Embryonic facial prominence (tissue), 1 donor: ENCODE results near the gene TANC2.
"Not testable (repeated sequence)": the region's sequence is repeated elsewhere in the genome, so short reads cannot be mapped to it uniquely, and the experiment has no call there.

Experiments used
- DNase-seq: peaks from one replicate; pipeline ENCODE4 v3.0.0-alpha.2; 2016; ENCODE audit errors: extremely low spot score

The TANC2 gene

GRCh38 chr17:62964506-62964905, 1.5 kb upstream of the TANC2 start:
- no peak for DNase-seq

- DNase-seq, result no peak
Measured at GRCh38 chr17:62965174-62965685, 805 bp upstream of the TANC2 start.

DNA sequence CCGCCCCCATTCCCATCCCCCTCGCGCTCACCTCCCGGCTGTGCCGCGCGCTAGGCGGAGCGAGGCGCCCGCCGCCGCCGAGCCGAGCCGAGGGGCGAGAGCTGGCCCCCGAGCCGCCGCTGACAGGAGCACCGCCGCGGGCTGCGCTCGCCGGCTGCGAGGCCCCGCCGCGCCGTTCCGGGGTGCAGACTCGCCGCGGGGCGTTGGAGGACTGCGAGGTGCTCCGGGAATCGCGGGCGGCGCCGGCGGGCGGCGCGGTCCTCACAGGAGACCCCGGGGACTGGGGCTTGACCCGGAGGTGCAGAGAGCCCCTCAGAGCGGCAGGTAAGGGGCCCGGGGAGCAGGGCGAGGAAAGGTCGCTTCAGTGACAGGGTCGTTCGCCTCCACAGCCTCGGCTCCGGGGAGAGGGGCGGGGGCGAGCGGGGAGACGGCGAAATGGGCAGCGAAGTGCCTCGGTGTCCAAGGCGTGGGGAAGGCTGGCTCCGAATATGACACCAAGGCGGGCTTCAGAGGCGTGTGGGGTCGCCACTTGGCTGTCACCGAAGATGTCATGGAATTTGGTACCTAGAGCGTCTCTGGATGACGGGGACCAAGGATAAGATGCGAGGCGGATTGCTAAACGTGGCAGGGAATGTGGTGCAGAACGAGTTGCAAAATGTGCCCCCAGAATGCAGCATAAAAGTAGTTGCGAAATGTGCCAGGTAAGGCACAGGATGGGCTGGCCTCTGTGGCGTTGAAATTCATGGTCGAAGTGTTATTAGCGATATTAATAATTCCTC, 580 bp downstream of the TANC2 start:
- no peak for DNase-seq

DNA sequence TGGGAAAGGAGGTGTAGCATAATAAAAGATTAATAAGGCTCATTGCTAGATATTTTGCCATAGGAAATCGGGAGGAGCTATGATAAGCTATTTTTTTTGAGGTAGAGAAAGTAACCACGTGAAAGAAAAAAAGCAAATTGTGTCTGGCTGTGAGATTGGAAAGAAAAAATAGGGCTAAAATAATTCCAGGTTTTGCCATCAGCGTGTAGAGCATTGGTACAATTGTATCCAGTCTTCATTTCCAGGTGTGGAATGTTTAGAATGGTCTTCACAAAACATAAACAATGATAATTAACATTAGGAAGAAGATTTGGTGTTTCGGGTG, 1.1 kb downstream of the TANC2 start:
- no peak for DNase-seq

GRCh38 chr17:62968445-62968923, 2.4 kb downstream of the TANC2 start:
- DNase-seq, result peak; percentile 84

DNA sequence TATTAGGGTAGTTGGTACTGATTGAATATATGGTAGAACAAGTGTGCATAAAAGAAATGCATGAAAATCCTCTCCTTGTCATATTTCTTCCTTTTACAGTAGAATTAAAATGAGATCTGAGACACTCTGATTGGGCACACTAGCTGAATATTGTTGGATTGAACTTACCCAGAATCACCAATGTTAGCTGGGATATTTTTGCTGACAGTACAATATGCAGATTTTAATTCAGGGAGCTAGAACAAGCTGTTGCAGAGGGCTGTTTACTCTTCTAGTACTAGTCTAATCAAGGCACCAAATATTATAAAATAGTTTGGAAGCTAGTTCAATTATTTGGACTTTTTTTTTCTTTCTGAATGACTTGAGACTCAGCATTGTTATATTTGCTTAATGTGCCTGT, 4.6 kb downstream of the TANC2 start:
- DNase-seq, result no peak

DNA sequence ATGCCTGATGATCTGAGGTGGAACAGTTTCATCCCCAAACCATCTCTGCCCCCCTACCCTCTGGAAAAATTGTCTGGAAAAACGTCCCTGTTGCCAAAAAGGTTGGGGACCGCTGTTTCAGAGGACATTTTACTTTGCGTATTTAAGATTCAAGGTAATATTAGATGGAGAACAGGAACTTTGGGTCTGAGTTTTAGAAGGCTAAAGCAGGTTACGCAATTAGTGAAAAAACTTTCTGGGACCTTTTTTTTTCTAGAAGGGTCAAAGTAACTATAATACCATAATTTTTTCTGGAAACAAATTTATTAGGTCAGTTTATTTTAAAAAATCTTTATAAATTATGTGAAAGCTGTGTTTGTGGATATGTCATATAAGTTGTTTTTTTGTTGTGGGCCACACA, 5.8 kb downstream of the TANC2 start:
- DNase-seq, result no peak

- DNase-seq, result no peak
Measured at GRCh38 chr17:62974788-62975187, 8.8 kb downstream of the TANC2 start.

GRCh38 chr17:62975206-62975605, 9.2 kb downstream of the TANC2 start:
- DNase-seq, result no peak

DNA sequence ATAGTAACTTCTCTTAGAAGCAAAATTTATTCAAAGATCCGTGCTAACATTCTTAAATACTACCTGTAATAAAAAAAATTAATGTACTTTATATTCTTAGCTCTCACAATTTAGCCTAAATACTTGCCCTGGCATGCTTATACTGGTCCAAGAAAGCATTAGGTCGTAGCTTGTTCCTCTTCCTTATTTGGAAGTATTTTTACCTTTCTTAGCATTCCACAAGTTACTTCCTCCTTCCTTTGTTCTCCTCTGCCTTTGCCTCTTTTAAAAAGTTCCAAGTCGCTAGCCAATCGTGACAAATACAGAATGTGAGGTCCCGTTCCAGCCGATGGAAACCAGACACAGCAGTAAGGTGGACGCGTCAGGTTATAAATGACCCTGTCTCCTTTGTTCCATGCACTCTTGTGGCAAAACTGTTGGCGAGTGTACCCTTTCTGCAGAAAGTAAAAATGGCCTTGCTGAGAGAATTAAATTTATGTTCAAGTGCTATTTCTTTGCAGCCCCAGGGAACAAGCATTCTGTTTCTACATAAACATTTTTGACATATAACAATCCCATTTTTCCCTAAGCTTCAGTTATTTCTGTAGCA, 10.7 kb downstream of the TANC2 start:
- DNase-seq, result not testable (repeated sequence)

DNA sequence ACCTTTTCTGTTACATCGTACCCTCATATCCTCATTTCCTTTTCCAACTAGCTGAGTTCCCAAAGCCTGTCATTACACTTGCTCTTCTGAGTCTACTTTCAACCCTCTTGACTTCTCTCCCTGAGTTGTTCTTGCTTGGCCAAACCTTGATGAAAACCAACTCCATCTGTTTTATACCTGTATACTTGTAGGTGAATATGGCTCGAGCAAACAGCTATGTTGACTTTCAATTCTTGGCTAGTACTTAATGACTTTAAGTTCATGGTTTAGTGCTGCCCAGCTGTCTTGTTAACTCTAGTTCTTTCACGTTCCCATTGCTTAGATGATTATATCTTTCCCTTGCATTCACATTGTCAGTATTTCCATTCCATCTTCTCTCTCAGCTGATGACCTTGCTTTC, 14.8 kb downstream of the TANC2 start:
- no peak for DNase-seq

GRCh38 chr17:62981933-62982332, 15.9 kb downstream of the TANC2 start:
- no peak for DNase-seq

DNA sequence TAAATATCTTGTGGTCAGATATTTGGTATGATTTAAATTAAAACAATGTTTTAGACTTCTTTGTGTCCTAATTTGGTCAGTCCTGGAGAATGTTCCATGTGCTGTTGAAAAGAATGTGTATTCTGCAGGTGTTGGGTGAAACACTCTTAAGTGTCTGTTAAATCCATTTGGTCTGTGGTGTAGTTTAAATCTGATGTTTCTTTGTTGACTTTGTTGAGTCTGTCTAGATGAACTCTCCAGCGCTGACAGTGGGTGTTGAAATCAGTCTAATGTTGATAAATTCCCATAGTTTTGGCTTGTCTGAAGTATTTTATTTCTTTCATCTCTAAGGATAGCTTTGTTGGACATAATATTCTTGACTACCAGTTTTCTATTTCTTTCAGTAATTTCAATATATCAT, 18.8 kb downstream of the TANC2 start:
- no peak for DNase-seq

DNA sequence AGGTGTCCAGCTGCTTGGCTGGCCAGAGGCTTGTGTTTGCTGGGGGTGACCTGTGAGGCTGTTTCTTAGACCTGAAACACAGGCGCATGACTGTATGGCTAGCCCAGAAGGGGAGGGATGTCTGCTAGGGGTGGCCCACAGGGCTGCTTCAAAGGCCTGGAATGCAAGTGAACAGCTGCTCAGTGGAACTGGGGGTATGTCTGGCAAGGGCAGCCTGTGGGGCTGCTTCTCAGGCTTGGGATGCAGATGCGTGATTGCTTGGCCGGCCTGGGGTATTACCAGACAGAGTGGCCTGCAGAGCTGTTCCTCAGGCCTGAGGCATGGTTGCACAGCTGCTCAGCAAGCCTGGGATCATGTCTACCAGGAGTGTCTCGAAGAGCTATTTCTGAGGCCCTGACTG, 20.5 kb downstream of the TANC2 start:
- DNase-seq, result no peak

DNA sequence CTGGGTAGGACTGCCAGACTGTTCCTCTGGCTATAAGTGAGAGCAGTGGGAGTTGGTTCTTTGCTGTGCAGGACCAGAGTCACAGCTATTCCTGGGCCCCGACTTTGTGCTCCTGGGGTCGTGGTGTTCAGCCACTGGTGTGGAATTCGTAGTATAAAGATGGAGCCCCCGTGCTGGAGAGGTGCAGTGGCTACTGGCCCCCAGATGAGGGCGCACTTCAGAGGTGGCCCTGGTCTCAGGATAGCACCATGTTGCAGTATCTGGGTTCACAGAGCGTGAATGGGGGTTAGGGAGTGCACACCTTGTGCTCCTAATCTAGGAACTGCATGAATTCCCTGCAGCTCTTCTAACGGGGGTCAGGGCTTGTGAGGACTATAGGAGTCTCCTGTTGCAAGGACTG, 21.1 kb downstream of the TANC2 start:
- no peak for DNase-seq

- no peak for DNase-seq
Measured at GRCh38 chr17:62989501-62989900, 23.5 kb downstream of the TANC2 start.

- no peak for DNase-seq
Measured at GRCh38 chr17:62994931-62995330, 28.9 kb downstream of the TANC2 start.

DNA sequence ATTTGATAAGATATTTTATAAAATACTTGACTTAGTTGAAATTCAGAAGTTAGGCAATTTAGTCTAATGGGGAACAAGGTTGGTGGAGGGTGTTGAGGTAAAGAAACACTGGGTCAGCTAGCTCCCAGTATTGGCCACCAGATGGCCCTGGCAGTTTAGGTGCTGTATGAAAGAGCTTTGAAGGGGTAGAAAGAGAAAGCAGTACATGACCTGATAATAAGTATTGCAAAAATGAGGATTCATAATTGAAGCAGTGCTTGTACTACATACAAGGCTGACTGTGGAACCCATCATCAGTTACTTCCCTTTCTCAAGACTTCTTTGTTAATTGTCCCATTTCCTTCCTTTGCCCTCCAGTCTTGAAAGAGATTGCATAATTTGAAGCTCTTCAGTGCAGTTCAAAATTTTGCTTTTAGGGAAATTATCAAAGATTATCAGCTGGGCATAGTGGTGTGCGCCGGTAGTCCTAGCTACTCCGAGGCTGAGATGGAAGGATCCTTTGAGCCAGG, 29.4 kb downstream of the TANC2 start:
- DNase-seq, result no peak

GRCh38 chr17:62996221-62996620, 30.2 kb downstream of the TANC2 start:
- DNase-seq, result no peak

DNA sequence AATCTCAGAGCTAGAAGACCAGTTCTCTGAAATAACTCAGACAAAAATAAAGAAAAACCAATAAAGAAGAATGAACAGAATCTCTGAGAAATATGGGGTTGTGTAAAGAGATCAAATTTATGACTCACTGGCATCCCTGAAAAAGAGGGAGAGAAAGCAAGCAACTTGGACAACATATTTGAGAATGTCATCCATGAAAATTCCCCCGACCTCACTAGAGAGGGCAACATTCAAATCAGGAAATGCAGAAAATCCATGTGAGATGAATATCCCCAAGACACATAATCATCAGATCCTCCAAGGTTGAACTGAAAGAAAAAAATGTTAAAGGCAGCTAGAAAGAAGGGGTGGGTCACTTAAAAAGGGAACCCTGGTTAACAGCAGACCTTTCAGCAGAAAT, 32.1 kb downstream of the TANC2 start:
- DNase-seq, result no peak

DNA sequence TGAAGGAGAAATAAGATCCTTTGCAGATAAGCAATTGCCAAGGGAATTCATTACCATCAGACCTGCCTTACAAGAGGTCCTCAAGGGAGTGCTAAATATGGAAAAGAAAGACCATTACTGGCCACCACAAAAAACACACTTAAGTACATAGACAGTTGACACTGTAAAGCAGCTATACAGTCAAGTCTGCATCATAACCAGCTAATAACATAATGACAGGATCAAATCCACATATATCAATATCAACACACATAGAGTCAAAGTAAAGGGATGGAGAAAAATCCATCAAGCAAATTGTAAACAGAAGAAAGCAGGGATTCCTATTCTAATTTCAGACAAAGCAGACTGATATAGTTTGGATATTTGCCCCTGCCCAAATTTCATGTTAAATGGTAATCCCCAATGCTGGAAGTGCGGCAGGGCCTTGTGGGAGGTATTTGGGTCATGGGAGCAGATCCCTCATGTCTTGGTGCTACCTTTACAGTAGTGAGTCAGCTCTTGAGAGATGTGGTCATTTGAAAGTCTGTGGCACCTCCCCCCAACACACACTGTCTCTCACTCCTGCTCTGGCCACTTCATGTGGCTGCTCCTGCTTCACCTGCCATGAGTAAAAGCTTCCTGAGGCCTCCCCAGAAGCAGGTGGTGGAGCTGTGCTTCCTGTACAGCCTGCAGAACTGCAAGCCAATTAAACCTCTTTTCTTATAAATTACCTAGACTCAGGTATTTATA, 32.8 kb downstream of the TANC2 start:
- DNase-seq, result no peak

DNA sequence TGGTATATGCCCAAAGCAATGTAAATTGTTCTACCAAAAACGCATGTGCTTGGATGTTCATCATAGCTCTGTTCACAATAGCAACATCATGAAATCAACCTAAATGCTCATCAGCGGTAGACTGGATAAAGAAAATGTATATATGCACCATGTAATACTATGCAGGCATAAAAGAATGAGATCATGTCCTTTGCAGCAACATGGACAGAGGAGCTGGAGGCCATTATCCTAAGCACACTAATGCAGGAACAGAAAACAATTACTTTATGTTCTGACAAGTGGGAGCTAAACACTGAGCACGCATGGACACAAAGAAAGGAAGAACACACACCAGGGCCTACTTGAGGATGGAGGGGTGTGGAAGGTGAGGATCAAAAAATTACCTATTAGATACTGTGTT, 33.7 kb downstream of the TANC2 start:
- no peak for DNase-seq
